Fibroblast of mammary gland (primary cell): ENCODE results near the gene LDLRAD2.
"Not testable (repeated sequence)": the region's sequence is repeated elsewhere in the genome, so short reads cannot be mapped to it uniquely, and the experiment has no call there.

Experiments
- DNase-seq: peaks from one replicate; pipeline ENCODE4 v3.0.0-alpha.2; 2010; ENCODE audit warnings: low read depth
- H3K4me3 ChIP-seq: 2 replicates; pipeline ENCODE4 v1.5.1; 2011; ENCODE audit warnings: low read depth, mild to moderate bottlenecking, low read length, moderate library complexity; ENCODE audit not compliant: control insufficient read depth
- TF ChIP-seq, protein P1 (sequence below): conservative IDR thresholded peaks from 2 replicates; pipeline ENCODE4 v1.5.1; 2011; ENCODE audit warnings: low read depth, low read length, inconsistent platforms; ENCODE audit not compliant: control insufficient read depth, insufficient read depth

LDLRAD2 gene

DNA sequence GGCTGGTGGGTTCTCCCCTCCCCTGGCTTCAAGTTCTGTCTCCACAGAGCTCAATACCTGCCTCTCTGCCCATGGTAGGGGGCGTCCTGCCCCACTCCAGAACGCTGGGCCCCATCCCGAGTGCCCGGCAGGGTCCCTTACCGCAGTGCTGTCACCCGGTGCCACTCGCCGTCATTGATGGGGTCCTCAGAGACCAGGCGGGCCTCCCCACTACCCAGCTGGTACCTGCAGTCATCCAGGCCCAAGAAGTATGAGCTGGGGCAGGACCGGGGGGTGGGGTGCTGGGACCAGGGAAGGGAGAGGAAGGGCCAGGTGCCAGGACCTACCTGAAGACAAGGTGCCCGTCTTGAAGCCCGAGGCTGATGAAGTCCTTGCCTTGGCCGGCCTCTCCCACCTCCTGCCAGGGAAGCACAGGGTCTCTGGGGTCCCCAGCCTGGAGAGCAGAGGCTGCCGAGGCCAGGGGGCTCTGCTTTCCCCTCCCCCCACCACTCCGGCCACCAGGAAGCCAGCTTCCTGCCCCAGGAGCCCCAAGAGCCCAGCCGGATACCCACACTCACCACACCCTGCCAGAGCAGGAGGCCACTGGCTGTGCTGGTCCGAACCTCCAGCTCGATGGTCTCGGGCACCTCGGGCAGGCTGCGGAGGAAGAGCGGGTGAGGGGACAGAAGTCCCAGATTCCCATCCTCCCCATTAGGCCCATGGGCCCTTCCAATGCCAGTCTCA lies 12.1 kb downstream of the LDLRAD2 start:
- TF ChIP-seq, protein P1, sequence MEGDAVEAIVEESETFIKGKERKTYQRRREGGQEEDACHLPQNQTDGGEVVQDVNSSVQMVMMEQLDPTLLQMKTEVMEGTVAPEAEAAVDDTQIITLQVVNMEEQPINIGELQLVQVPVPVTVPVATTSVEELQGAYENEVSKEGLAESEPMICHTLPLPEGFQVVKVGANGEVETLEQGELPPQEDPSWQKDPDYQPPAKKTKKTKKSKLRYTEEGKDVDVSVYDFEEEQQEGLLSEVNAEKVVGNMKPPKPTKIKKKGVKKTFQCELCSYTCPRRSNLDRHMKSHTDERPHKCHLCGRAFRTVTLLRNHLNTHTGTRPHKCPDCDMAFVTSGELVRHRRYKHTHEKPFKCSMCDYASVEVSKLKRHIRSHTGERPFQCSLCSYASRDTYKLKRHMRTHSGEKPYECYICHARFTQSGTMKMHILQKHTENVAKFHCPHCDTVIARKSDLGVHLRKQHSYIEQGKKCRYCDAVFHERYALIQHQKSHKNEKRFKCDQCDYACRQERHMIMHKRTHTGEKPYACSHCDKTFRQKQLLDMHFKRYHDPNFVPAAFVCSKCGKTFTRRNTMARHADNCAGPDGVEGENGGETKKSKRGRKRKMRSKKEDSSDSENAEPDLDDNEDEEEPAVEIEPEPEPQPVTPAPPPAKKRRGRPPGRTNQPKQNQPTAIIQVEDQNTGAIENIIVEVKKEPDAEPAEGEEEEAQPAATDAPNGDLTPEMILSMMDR = no peak
- H3K4me3 ChIP-seq = no peak overlapping the region
- no peak for DNase-seq

GRCh38 chr1:21824926-21825325 lies 12.9 kb downstream of the LDLRAD2 start:
- H3K4me3 ChIP-seq = no peak overlapping the region
- TF ChIP-seq, protein P1 = no peak
- DNase-seq = no peak

DNA sequence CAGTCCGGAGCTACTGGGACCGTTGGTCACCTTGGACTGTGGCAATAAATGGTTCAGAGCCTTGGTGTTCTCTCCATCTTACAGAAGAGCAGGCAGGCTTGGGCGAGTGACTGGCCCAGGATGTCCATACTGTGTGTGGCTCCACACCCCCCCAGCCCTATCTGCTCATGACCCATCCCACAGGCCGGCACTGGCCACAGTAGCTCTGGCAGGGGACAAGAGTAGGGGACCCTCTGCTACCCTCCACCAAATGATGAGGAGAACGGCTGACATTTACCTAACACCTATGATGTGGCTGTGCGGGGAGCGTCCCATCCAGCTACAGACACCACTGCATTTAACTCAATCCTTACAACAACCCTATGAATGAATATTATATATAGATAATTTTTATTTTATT lies 13.3 kb downstream of the LDLRAD2 start:
- DNase-seq = no peak
- TF ChIP-seq, protein P1 = no peak

GRCh38 chr1:21826694-21827093 lies 14.6 kb downstream of the LDLRAD2 start:
- DNase-seq, H3K4me3 ChIP-seq: not testable (repeated sequence)

More for the DNA sequence above, 13.3 kb downstream of the LDLRAD2 start:
- H3K4me3 ChIP-seq = no peak overlapping the region

DNA sequence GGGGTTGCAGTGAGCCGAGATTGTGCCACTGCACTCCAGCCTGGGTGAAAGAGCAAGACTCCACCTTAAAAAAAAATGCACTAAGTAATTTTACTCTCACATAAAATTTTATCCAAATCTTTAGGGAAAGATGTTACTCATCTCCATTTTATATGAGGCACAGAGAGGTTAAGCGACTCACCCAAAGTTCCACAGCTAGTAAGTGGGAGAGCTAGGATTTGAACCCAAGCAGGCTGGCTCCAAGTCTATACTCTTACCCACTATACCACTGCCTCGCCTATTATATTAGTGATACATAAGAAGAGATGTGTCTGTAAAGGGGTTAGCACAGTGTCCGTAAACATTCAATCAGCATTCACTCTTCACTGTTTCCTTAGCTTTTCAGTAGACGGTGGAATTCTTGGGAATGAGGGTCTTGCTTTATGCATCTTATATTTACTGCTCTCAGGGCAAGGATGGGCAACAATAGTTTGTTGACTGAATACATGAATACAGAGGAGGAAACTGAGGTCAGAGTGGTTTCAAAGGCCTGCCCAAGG lies 15.1 kb downstream of the LDLRAD2 start:
- TF ChIP-seq, protein P1 = no peak
- no peak for DNase-seq
- no peak overlapping the region for H3K4me3 ChIP-seq

DNA sequence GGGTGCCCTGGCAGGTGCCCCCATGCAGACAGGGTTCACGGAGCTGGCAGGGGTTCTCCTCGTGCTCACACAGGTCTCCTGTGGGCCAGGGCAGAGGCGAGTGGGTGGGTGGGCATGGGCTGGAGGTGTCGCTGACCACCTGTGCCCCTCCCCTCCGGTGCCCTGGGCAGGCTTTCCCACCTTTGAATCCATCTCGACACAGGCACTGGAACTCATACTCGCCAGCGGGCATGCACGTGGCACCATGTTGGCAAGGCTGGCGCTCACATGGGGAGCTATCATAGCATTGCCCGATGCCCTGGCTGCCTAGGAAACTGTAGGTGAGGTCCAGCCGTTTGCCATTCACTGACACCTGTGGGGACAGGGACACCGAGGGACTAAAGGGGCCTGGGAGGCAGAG lies 16.0 kb downstream of the LDLRAD2 start:
- TF ChIP-seq, protein P1 = no peak
- H3K4me3 ChIP-seq = no peak overlapping the region

GRCh38 chr1:21828506-21829210 lies 16.6 kb downstream of the LDLRAD2 start:
- TF ChIP-seq, protein P1 = no peak
- no peak for DNase-seq

More for the DNA sequence above, 16.0 kb downstream of the LDLRAD2 start:
- DNase-seq = no peak

More at GRCh38 chr1:21828506-21829210, 16.6 kb downstream of the LDLRAD2 start:
- H3K4me3 ChIP-seq = no peak overlapping the region
